ENCODE data around the gene PPM1H.

The PPM1H gene

GRCh38 chr12:62957233-62957953 lies 22.4 kb upstream of the PPM1H start:
- no peak overlapping the region for H3K27ac ChIP-seq (ENCODE audit: low read depth, low read length, poor library complexity, severe bottlenecking)
- no peak for TF ChIP-seq EZH2 (IDR thresholded peaks at IDR 0.05; ENCODE audit: borderline replicate concordance, low read length)
- no peak for TF ChIP-seq CTCF (IDR thresholded peaks at IDR 0.05; ENCODE audit: low read length)

GRCh38 chr12:62955678-62956077 lies 20.7 kb upstream of the PPM1H start:
- Histone ChIP-seq H4K20me1 (ENCODE audit: insufficient read depth, low read length) (no peaks in the 10 kb centered on the region), H3K9me3 (ENCODE audit: low read length) (no peaks in the 10 kb centered on the region), H3K4me1 (ENCODE audit: insufficient read depth, low read length, severe bottlenecking) (no peaks in the 10 kb centered on the region), H3K27me3 (ENCODE audit: insufficient read depth, low read length) (no peaks in the 10 kb centered on the region; the same call in 1 of the 2 replicates), H3K4me2 (ENCODE audit: low read length) (no peak overlapping the region), H3K4me3 (ENCODE audit: low read depth, low read length, poor library complexity, severe bottlenecking) (no peak overlapping the region), H3F3A (ENCODE audit: insufficient read depth, low read length) (no peaks in the 10 kb centered on the region), H2AFZ (ENCODE audit: low read length) (no peak overlapping the region), H3K27ac (ENCODE audit: low read depth, low read length, poor library complexity, severe bottlenecking) (no peak overlapping the region), H3K9ac (ENCODE audit: low read length) (no peak overlapping the region), H3K79me2 (ENCODE audit: insufficient read depth, low read length) (no peaks in the 10 kb centered on the region), H3K36me3 (ENCODE audit: insufficient read depth, low read length) (no peaks in the 10 kb centered on the region), H3K9me2 (ENCODE audit: low read depth, low read length) (no peaks in the 10 kb centered on the region)
- TF ChIP-seq EZH2 (IDR thresholded peaks at IDR 0.05; ENCODE audit: borderline replicate concordance, low read length), result no peak
- TF ChIP-seq CTCF (IDR thresholded peaks at IDR 0.05; ENCODE audit: low read length), result no peak

More at GRCh38 chr12:62957233-62957953, 22.4 kb upstream of the PPM1H start:
- no peak overlapping the region for H2AFZ ChIP-seq (ENCODE audit: low read length)
- H3K9me2 ChIP-seq (ENCODE audit: low read depth, low read length), result no peaks in the 10 kb centered on the region
- no peaks in the 10 kb centered on the region for H3K79me2 ChIP-seq (ENCODE audit: insufficient read depth, low read length)
- no peak overlapping the region for H3K4me3 ChIP-seq (ENCODE audit: low read depth, low read length, poor library complexity, severe bottlenecking)
- no peaks in the 10 kb centered on the region; the same call in 1 of the 2 replicates for H3K27me3 ChIP-seq (ENCODE audit: insufficient read depth, low read length)
- H3K9me3 ChIP-seq (ENCODE audit: low read length), result no peaks in the 10 kb centered on the region
- no peaks in the 10 kb centered on the region for H4K20me1 ChIP-seq (ENCODE audit: insufficient read depth, low read length)
- H3K9ac ChIP-seq (ENCODE audit: low read length), result no peak overlapping the region
- H3K36me3 ChIP-seq (ENCODE audit: insufficient read depth, low read length), result no peaks in the 10 kb centered on the region
- H3K4me1 ChIP-seq (ENCODE audit: insufficient read depth, low read length, severe bottlenecking), result no peaks in the 10 kb centered on the region
- H3K4me2 ChIP-seq (ENCODE audit: low read length), result no peak overlapping the region
- H3F3A ChIP-seq (ENCODE audit: insufficient read depth, low read length), result no peaks in the 10 kb centered on the region

GRCh38 chr12:62950317-62950716 lies 15.4 kb upstream of the PPM1H start:
- no peaks in the 10 kb centered on the region for H3K4me1 ChIP-seq (ENCODE audit: insufficient read depth, low read length, severe bottlenecking)
- no peaks in the 10 kb centered on the region for H4K20me1 ChIP-seq (ENCODE audit: insufficient read depth, low read length)
- no peak overlapping the region for H3K27ac ChIP-seq (ENCODE audit: low read depth, low read length, poor library complexity, severe bottlenecking)
- no peak overlapping the region for H3K9ac ChIP-seq (ENCODE audit: low read length)
- H2AFZ ChIP-seq (ENCODE audit: low read length), result no peak overlapping the region
- H3K4me2 ChIP-seq (ENCODE audit: low read length), result no peak overlapping the region
- H3F3A ChIP-seq (ENCODE audit: insufficient read depth, low read length), result no peaks in the 10 kb centered on the region
- no peaks in the 10 kb centered on the region for H3K9me2 ChIP-seq (ENCODE audit: low read depth, low read length)
- H3K36me3 ChIP-seq (ENCODE audit: insufficient read depth, low read length), result no peaks in the 10 kb centered on the region
- H3K4me3 ChIP-seq (ENCODE audit: low read depth, low read length, poor library complexity, severe bottlenecking), result no peak overlapping the region
- H3K27me3 ChIP-seq (ENCODE audit: insufficient read depth, low read length), result no peaks in the 10 kb centered on the region
- TF ChIP-seq CTCF (IDR thresholded peaks at IDR 0.05; ENCODE audit: low read length) (no peak), EZH2 (IDR thresholded peaks at IDR 0.05; ENCODE audit: borderline replicate concordance, low read length) (no peak)
- no peaks in the 10 kb centered on the region for H3K79me2 ChIP-seq (ENCODE audit: insufficient read depth, low read length)
- H3K9me3 ChIP-seq (ENCODE audit: low read length), result no peaks in the 10 kb centered on the region

All from OCI-LY1 (cell line).